Measurements from ENCODE around the gene CHD2.
A peak's percentile ranks its signal among the peaks of the same experiment; 100 is the strongest.
"Not testable (repeated sequence)": the region's sequence is repeated elsewhere in the genome, so short reads cannot be mapped to it uniquely, and the experiment has no call there.

Gene CHD2

GRCh38 chr15:93024293-93024692 lies 124.2 kb downstream of the CHD2 start:
- no peak for DNase-seq

DNA sequence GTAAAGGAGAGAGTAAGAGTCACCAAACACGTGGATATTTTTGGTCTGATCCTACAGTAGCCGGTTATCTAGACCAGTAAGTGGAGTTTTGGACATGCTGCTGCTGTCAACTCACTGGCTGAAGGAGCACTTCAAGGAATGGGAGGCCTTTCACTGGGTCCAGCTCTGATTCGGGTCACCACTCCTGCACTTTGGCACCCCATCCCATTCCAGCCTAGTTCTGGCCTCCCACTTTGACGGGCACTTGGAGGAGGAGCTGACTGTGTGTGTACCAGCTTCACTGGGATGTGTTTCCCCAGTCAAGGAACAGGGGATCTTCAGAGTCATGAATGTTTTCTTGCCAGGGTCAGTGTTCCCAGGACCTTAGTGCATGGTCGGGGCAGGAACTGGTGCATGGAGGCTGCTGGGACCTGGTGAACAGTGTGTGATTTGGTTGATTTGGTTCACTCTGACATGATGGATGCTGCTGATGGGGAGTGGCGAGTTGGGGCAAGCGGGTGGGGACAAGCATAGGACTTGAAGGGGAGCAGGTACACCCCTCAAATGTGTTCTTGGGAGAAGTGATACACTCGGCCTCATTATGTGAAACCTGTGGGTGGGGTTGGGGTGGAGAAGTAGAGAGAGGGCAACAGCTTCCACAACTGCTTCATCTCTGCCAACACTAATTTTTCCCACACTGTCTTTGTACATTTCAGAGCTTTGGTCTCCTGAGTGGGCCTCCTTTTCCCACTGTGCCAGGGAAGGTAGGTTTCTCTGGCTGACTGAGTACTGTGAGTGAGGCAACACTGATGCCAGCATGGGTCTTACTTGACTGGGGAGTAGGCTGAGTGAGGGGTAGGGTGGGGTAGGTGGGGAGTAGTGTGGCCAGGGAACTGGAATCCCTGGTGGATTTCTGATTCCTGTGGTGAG lies 124.8 kb downstream of the CHD2 start:
- no peak for DNase-seq

DNA sequence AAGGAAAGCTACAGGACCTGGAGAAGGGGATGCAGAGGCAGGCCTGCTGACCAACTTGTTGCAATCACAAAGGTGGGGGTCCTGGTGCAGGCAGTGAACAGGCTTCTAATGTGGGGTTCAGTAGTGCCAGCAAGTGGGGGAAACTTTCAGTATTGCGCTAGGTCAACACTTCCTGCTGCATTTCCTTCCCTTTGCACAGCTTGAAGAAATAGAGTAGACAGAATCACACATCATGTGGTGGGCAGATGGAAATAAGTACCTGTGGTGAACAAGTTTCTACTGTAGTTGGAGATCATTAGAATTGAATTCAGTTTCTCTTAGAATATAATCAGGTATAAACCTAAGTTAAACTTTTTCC lies 125.5 kb downstream of the CHD2 start:
- no peak for DNase-seq

- no peak for DNase-seq
Observed at GRCh38 chr15:93026380-93026817, 126.3 kb downstream of the CHD2 start.

- DNase-seq, result peak in 1 of 2 experiments; percentile 0
Observed at GRCh38 chr15:93027413-93027812, 127.3 kb downstream of the CHD2 start.

DNA sequence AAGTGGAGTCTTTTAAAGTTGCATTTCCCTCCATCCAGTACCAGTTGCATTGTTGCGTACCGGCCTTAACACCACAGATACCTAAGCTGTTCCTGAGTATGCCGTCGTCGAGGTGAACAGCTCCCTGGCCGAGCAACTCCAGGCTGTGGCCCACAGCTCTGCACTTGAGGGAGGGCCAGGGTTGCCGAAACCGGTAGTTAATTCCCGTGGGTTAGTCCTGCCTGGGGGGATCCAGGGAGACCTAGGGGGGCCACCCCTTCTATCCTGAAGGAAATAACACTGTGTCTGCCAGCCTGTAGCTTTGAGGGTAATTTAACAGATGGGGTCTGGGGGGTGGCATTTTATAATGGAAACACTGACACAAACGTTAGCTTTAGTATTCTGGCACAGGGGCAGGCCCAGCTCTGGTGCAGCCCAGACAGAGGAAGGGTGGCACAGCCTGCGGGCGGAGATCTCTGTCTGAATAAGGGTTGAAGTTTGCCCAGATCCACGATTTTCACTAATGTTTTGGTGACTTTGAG lies 128.0 kb downstream of the CHD2 start:
- DNase-seq, result no peak

DNA sequence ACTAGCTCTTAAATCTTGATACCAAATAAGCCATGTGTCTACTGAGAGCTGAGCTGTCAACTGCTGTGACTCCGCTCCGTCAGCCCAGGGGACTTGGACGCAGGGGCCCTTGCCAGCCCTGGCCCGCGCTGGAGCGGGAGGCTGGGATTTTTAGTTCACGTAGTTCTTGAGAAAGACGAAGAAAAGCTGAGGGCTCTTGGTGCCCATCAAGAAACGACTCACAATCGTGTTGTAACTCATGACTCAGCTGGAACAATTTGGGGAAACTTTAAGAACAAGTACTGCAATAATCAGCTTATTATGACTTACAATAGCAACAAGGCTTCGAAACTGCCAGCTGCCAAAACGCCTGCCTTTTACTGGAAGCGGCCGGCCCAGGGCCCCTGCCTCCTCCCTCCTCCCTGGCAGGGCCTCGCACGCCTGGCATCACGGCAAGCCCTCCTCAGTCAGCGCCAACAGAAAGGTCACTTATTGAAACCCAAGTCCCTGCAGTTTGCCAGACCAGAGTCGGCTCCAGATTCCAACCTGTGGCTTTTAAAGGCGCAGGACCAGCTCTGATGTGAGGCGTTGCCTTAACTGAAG lies 128.6 kb downstream of the CHD2 start:
- peak; percentile 2 to 53 for DNase-seq

GRCh38 chr15:93029214-93029835 lies 129.2 kb downstream of the CHD2 start:
- no peak for DNase-seq

GRCh38 chr15:93029836-93030429 lies 129.8 kb downstream of the CHD2 start:
- DNase-seq, result no peak

GRCh38 chr15:93030430-93031102 lies 130.4 kb downstream of the CHD2 start:
- peak; percentile 33 to 67 for DNase-seq

DNA sequence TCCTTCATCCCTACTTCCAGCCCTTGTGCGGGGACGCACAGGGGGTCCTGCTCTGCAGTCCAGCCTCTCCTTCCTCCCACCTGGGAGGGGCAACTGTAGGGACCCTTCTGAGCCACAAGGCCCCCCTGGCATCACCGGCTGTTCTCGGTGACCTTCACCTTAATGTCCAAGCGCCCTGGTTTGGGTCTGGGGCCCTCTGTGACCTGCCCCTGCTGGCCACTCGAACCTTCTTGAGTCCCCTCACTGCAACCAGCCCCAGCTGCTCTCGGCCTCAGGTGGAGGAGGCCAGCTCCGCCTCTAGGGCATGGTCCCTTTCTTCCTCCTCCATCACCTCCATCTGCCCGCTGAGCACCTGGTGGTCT lies 131.0 kb downstream of the CHD2 start:
- no peak for DNase-seq

GRCh38 chr15:93031557-93032384 lies 131.6 kb downstream of the CHD2 start:
- DNase-seq, result not testable (repeated sequence)

DNA sequence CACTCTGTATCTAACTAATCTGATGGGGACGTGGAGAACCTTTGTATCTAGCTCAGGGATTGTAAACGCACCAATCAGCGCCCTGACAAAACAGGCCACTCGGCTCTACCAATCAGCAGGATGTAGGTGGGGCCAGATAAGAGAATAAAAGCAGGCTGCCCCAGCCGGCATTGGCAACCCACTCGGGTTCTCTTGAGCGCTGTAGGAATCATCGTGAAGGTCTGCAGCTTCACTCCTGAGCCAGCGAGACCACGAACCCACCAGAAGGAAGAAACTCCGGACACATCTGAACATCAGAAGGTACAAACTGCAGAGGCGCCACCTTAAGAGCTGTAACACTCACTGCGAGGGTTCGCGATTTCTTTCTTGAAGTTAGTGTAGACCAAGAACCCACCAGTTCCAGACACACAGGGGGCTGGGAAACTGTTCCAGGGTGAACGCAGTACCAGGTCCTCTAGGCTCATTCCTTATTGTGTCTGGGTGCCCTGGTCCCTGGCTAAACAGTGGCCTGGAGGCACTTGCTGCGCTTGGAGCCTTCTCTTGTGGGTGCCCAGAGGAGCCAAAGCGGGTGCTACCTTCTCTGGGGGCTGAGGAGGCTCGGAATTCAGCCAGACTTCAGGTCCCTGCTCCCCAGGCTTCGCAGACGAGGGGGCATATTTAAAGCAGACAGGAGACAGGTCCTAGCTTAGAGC lies 132.5 kb downstream of the CHD2 start:
- DNase-seq, result not testable (repeated sequence)

GRCh38 chr15:93033434-93034045 lies 133.4 kb downstream of the CHD2 start:
- no peak for DNase-seq

DNA sequence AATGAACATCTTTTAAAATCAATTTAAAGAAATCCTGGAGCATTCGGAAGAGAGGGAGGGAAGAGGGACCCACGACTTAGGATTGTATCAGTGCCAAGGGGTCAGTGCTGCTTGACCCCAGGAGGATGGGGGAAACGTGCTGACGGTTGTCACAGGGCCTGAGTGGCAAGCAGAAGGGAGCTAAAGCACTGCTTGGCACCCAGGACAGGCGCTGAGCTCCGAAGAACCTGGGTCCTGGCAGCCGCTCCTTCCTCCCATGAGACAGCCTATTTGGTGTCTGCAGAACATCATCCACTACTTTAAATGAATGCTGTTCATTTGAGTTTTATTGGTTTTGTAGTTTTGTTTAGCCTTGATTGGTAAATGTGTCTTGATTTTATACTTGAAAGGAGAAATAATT lies 134.4 kb downstream of the CHD2 start:
- no peak for DNase-seq

- no peak for DNase-seq
Observed at GRCh38 chr15:93035092-93035915, 135.2 kb downstream of the CHD2 start.

- peak in 1 of 2 experiments; percentile 6 for DNase-seq
Observed at GRCh38 chr15:93035953-93036810, 136.1 kb downstream of the CHD2 start.

- peak; percentile 23 to 67 for DNase-seq
Observed at GRCh38 chr15:93036951-93037819, 137.1 kb downstream of the CHD2 start.
